SU-DHL-6 (cell line): ENCODE results near the gene AK2.
A peak's percentile ranks its signal among the peaks of the same experiment; 100 is the strongest.
"Not testable (repeated sequence)": the region's sequence is repeated elsewhere in the genome, so short reads cannot be mapped to it uniquely, and the experiment has no call there.

Experiments used
- H2AFZ ChIP-seq: fragments of 200-600 bp; sonication (generic); 2 replicates; pipeline ENCODE4 v1.6.1; 2014; ENCODE audit warnings: low read depth, mild to moderate bottlenecking, moderate library complexity, mixed read lengths, antibody characterized with exemption, low read length; ENCODE audit not compliant: severe bottlenecking
- H3F3A ChIP-seq: fragments of 200-600 bp; shearing (Covaris generic); 2 replicates; pipeline ENCODE4 v1.6.0; 2016; ENCODE audit warnings: antibody characterized with exemption, mild to moderate bottlenecking; ENCODE audit not compliant: insufficient read depth
- H3K27ac ChIP-seq: fragments of 200-600 bp; sonication (generic); 2 replicates; pipeline ENCODE4 v1.5.1; 2016; ENCODE audit warnings: low read depth, mild to moderate bottlenecking, low read length, moderate library complexity, mixed read lengths
- H3K27me3 ChIP-seq: fragments of 200-600 bp; sonication (generic), shearing (Covaris generic); 2 replicates; pipeline ENCODE4 v1.6.0; 2014; ENCODE audit warnings: mild to moderate bottlenecking, low read length
- H3K36me3 ChIP-seq: fragments of 200-600 bp; sonication (generic); 2 replicates; pipeline ENCODE4 v1.6.1; 2014; ENCODE audit warnings: mild to moderate bottlenecking, low read length, mixed read lengths
- H3K4me2 ChIP-seq: fragments of 300-600, 200-600 bp; shearing (Covaris generic), sonication (generic); 2 replicates; pipeline ENCODE4 v1.6.0; 2014; ENCODE audit warnings: low read length, low read depth, mild to moderate bottlenecking; ENCODE audit not compliant: poor library complexity, severe bottlenecking
- H3K4me3 ChIP-seq: fragments of 200-600 bp; sonication (generic); 2 replicates; pipeline ENCODE4 v1.5.1; 2014; ENCODE audit warnings: antibody characterized with exemption, low read length, mild to moderate bottlenecking, mixed read lengths; ENCODE audit not compliant: insufficient read depth, poor library complexity, severe bottlenecking
- H3K79me2 ChIP-seq: fragments of 200-600 bp; sonication (generic); 2 replicates; pipeline ENCODE4 v1.6.1; 2014; ENCODE audit warnings: mild to moderate bottlenecking, low read length, moderate library complexity; ENCODE audit not compliant: insufficient read depth
- H3K9ac ChIP-seq: fragments of 200-600 bp; sonication (generic); 2 replicates; pipeline ENCODE4 v1.7.0; 2014; ENCODE audit warnings: mild to moderate bottlenecking, low read length
- H3K9me2 ChIP-seq: fragments of 200-600 bp; sonication (generic); replicated peaks from 2 replicates; pipeline ENCODE4 v1.6.1; 2014; ENCODE audit warnings: low read length; ENCODE audit not compliant: insufficient read depth
- H3K9me3 ChIP-seq: fragments of 200-600 bp; sonication (generic); 2 replicates; pipeline ENCODE4 v1.6.1; 2014; ENCODE audit warnings: low read length, mixed read lengths; ENCODE audit not compliant: insufficient read depth
- H4K20me1 ChIP-seq: fragments of 200-600 bp; sonication (generic); 2 replicates; pipeline ENCODE4 v1.6.1; 2014; ENCODE audit warnings: low read depth, mild to moderate bottlenecking, antibody characterized with exemption, low read length, moderate library complexity, mixed read lengths
- EZH2phosphoT487 ChIP-seq: fragments of 200-600 bp; sonication (generic), shearing (Covaris generic); conservative IDR thresholded peaks from 2 replicates; pipeline ENCODE4 v1.6.1; 2018; ENCODE audit warnings: mild to moderate bottlenecking, antibody characterized with exemption, low read length, moderate library complexity, mixed read lengths
- TF ChIP-seq, protein P1 (sequence below): fragments of 200-600 bp; sonication (generic); IDR thresholded peaks from one replicate; pipeline ENCODE4 v1.5.1; 2017; ENCODE audit warnings: antibody characterized with exemption, mild to moderate bottlenecking, low read length, moderate library complexity; ENCODE audit not compliant: insufficient read depth, poor library complexity, severe bottlenecking

AK2 gene

DNA sequence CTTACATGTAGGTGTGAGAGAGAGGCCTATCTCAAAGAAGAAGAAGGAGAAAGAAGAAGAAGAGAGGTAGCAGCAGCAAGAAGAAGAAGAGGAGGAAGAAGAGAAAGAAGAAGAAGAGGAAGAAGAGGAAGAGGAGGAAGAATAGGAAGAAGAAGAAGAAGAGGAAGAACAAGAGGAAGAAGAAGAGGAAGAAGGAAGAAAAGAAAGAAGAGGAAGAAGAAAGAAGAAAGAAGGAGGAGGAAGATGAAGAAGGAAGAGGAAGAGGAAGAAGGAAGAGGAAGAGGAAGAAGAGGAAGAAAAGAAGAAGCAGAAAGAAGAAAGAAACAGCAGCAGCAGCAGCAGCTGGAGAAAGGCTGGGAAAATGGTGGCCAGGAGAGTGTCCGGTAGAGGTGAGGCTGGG lies 33.9 kb upstream of the AK2 start:
- Histone ChIP-seq H2AFZ (peak overlapping the region; percentile 82), H3K79me2 (no peaks in the 10 kb centered on the region), H3K27ac (no peak overlapping the region), H3K4me3 (no peak overlapping the region), H3K36me3 (no peaks in the 10 kb centered on the region), H3K9me3 (no peaks in the 10 kb centered on the region), H3K9me2 (no peaks in the 10 kb centered on the region), H3K27me3 (no peaks in the 10 kb centered on the region), H3K4me2 (peak overlapping the region; percentile 34), H4K20me1 (no peaks in the 10 kb centered on the region), H3F3A (no peaks in the 10 kb centered on the region), H3K9ac (no peak overlapping the region)
- TF ChIP-seq, protein P1, sequence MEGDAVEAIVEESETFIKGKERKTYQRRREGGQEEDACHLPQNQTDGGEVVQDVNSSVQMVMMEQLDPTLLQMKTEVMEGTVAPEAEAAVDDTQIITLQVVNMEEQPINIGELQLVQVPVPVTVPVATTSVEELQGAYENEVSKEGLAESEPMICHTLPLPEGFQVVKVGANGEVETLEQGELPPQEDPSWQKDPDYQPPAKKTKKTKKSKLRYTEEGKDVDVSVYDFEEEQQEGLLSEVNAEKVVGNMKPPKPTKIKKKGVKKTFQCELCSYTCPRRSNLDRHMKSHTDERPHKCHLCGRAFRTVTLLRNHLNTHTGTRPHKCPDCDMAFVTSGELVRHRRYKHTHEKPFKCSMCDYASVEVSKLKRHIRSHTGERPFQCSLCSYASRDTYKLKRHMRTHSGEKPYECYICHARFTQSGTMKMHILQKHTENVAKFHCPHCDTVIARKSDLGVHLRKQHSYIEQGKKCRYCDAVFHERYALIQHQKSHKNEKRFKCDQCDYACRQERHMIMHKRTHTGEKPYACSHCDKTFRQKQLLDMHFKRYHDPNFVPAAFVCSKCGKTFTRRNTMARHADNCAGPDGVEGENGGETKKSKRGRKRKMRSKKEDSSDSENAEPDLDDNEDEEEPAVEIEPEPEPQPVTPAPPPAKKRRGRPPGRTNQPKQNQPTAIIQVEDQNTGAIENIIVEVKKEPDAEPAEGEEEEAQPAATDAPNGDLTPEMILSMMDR: no peak
- TF ChIP-seq EZH2phosphoT487: no peak

DNA sequence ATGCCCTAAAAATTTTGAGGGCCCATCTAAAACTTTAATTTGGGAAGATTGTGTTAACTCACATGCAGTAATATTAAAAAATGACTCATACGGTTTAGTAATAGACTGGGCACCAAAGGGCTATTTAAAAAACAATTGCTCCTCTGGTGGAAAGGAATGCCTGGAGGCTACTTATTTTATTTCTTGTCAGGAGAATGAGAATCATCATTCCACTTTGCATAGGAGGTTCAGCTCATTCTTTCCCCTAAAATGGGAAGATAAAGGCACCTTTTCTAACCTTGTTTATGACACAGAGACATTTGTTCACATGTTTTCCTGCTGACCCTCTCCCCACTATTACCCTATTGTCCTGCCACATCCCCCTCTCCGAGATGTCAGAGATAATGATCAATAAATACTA lies 31.4 kb upstream of the AK2 start:
- not testable (repeated sequence) for H3F3A ChIP-seq, H3K27ac ChIP-seq, H3K9me2 ChIP-seq, H2AFZ ChIP-seq, H3K27me3 ChIP-seq, H3K36me3 ChIP-seq, H3K4me3 ChIP-seq, H3K9ac ChIP-seq, H3K79me2 ChIP-seq, H3K4me2 ChIP-seq, H4K20me1 ChIP-seq
- peaks cover 11% of the 10 kb centered on the region; the same call in 1 of the 2 replicates for H3K9me3 ChIP-seq

DNA sequence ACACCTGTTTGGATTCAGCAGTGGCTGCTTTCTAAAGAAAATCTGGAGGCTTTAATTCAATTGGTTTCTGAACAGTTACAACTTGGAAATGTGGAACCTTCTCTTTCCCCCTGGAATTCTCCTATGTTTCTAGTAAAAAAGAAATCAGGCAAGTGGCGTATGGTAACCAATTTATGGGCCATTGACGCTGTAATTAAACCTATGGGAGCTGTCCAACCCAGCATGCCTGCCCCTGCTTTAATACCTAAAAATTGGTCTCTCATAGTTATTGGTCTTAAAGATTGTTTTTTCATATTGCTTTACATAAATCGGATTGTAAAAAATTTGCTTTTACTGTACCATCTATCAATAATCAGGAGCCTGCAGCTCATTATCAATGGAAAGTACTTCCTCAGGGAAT lies 29.8 kb upstream of the AK2 start:
- not testable (repeated sequence) for H4K20me1 ChIP-seq, H3K27me3 ChIP-seq, H3K36me3 ChIP-seq, H3K9ac ChIP-seq, H2AFZ ChIP-seq, H3K9me2 ChIP-seq, H3K79me2 ChIP-seq, H3K4me3 ChIP-seq, H3K27ac ChIP-seq, H3K4me2 ChIP-seq, H3F3A ChIP-seq
- peaks cover 13% of the 10 kb centered on the region; the same call in 1 of the 2 replicates for H3K9me3 ChIP-seq

DNA sequence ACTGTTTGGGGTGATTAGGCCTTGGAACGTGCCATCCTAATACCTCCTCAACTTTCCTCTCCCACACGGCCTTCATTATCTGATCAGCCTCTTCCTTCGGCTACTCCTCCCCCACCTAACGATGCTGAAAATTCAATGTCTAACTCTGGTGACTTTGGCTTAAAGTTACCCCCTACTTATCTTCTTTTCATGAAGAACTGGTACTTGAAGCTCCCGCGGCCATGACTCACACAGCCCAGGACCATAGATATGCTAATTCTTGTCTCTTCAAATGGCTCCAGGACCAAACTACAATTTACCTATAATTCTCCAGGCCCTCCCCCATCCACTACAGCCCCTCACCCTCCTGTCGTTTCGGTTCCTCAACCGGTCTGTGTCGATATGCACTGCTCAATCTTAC lies 28.6 kb upstream of the AK2 start:
- TF ChIP-seq EZH2phosphoT487: no peak
- H3K9ac ChIP-seq: no peak overlapping the region
- H3K9me2 ChIP-seq: no peaks in the 10 kb centered on the region
- no peaks in the 10 kb centered on the region for H3K79me2 ChIP-seq
- no peak overlapping the region for H3K4me2 ChIP-seq
- H3K9me3 ChIP-seq: peaks cover 13% of the 10 kb centered on the region; the same call in 1 of the 2 replicates
- no peaks in the 10 kb centered on the region for H4K20me1 ChIP-seq
- no peaks in the 10 kb centered on the region for H3K36me3 ChIP-seq
- no peaks in the 10 kb centered on the region for H3K27me3 ChIP-seq
- no peak overlapping the region for H3K27ac ChIP-seq
- H3F3A ChIP-seq: no peaks in the 10 kb centered on the region
- no peak overlapping the region for H2AFZ ChIP-seq
- H3K4me3 ChIP-seq: no peak overlapping the region

DNA sequence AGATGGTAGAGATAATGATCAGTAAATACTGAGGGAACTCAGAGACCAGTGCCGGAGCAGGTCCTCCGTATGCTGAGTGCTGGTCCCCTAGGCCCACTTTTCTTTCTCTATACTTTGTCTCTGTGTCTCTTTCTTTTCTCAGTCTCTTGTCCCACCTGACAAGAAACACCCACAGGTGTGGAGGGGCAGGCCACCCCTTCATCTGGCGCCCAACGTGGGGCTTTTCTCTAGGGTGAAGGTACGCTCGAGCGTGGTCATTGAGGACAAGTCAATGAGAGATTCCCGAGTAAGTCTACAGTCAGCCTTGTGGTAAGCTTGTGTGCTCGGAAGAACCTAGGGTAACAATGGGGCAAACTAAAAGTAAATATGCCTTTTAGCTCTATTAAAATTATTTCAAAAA lies 27.6 kb upstream of the AK2 start:
- H3K27me3 ChIP-seq, H3K9ac ChIP-seq, H3K27ac ChIP-seq, H3K4me3 ChIP-seq, H3K4me2 ChIP-seq, H4K20me1 ChIP-seq, H3K9me2 ChIP-seq, H3K79me2 ChIP-seq, H3K36me3 ChIP-seq, H3F3A ChIP-seq, H2AFZ ChIP-seq: not testable (repeated sequence)
- peaks cover 13% of the 10 kb centered on the region; the same call in 1 of the 2 replicates for H3K9me3 ChIP-seq
